Measurements from ENCODE around the gene SNN. TPM values are rescaled to one million over a fixed set of nuclear protein-coding genes. Genes with fewer than 3 reads are reported as not detected.

SNN gene
- polyA plus RNA-seq, 2 of the 4 experiments (the other 2 are of a cell fraction) = 6.3 to 10.7 TPM

- H3K4me2 ChIP-seq = peak overlapping the region; percentile 100
- ATAC-seq = no peak
These were observed 933 bp upstream of the SNN start for GRCh38 chr16:11667221-11667823.

GRCh38 chr16:11668623-11669379 lies 546 bp downstream of the SNN start:
- ChIA-PET POLR2A (interaction anchor here (1.0 kb wide), 1 partner anchor 28 kb away, joined by 4 read pairs; no protein-coding TSS in a partner anchor), CTCF (interaction anchor here (1.3 to 2.8 kb wide), 4 partner anchors 9 to 273 kb away, joined by 3 to 7 read pairs (median 6); no protein-coding TSS in a partner anchor)
- H3K4me3 ChIP-seq = peak overlapping the region; percentile 94
- ATAC-seq (no peak), FAIRE-seq (no peak), DNase-seq (ENCODE audit: low read depth in 1 of 2, low spot score in 1 of 2) (no peak)
- H3K4me2 ChIP-seq = peak overlapping the region; percentile 100
- no peaks in the 10 kb centered on the region for H3K9me3 ChIP-seq
- peak overlapping the region; percentile 83 to 92 for H3K27ac ChIP-seq
- 75% methylated on average over 5 of the region's 97 CpGs for WGBS (ENCODE audit: missing lambda C conversion rate)
- H3K4me1 ChIP-seq = peaks cover 37% of the 10 kb centered on the region
- TF ChIP-seq, protein P1, sequence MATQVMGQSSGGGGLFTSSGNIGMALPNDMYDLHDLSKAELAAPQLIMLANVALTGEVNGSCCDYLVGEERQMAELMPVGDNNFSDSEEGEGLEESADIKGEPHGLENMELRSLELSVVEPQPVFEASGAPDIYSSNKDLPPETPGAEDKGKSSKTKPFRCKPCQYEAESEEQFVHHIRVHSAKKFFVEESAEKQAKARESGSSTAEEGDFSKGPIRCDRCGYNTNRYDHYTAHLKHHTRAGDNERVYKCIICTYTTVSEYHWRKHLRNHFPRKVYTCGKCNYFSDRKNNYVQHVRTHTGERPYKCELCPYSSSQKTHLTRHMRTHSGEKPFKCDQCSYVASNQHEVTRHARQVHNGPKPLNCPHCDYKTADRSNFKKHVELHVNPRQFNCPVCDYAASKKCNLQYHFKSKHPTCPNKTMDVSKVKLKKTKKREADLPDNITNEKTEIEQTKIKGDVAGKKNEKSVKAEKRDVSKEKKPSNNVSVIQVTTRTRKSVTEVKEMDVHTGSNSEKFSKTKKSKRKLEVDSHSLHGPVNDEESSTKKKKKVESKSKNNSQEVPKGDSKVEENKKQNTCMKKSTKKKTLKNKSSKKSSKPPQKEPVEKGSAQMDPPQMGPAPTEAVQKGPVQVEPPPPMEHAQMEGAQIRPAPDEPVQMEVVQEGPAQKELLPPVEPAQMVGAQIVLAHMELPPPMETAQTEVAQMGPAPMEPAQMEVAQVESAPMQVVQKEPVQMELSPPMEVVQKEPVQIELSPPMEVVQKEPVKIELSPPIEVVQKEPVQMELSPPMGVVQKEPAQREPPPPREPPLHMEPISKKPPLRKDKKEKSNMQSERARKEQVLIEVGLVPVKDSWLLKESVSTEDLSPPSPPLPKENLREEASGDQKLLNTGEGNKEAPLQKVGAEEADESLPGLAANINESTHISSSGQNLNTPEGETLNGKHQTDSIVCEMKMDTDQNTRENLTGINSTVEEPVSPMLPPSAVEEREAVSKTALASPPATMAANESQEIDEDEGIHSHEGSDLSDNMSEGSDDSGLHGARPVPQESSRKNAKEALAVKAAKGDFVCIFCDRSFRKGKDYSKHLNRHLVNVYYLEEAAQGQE (IDR thresholded peaks at IDR 0.05) = no peak
- no peak for TF ChIP-seq CHD2 (IDR thresholded peaks at IDR 0.05; ENCODE audit: low read length, partially characterized antibody)
- no peak for TF ChIP-seq SMC3 (IDR thresholded peaks at IDR 0.05)
- no peak for TF ChIP-seq HOXB13 (CRISPR knock-in tag; IDR thresholded peaks at IDR 0.05; ENCODE audit: low read depth)
- no peak for TF ChIP-seq NFE2L2 (conservative IDR thresholded peaks at IDR 0.05; ENCODE audit: low read length)
- TF ChIP-seq HEYL (CRISPR knock-in tag; IDR thresholded peaks at IDR 0.05) = no peak
- TF ChIP-seq RARB (CRISPR knock-in tag; IDR thresholded peaks at IDR 0.05) = no peak
- no peak for TF ChIP-seq E2F6 (IDR thresholded peaks at IDR 0.05; ENCODE audit: borderline replicate concordance, low read depth)
- TF ChIP-seq RAD21 (conservative IDR thresholded peaks at IDR 0.05 in 1 of 2, IDR thresholded peaks at IDR 0.05 in 1 of 2) = no peak

More at GRCh38 chr16:11667221-11667823, 933 bp upstream of the SNN start:
- Histone ChIP-seq H3K9me3 (no peaks in the 10 kb centered on the region), H3K27ac (peak overlapping the region; percentile 83 to 92; a peak in 5 of 6 replicates), H3K4me1 (peaks cover 24% of the 10 kb centered on the region), H3K4me3 (peak overlapping the region; percentile 94)
- ChIA-PET POLR2A (interaction anchor here (0.8 kb wide), 1 partner anchor 27 kb away, joined by 3 read pairs; no protein-coding TSS in a partner anchor), CTCF (interaction anchor here (1.1 to 1.6 kb wide), 6 partner anchors 11 to 271 kb away, joined by 3 to 7 read pairs (median 3); no protein-coding TSS in a partner anchor)
- FAIRE-seq (no peak), DNase-seq (ENCODE audit: low read depth in 1 of 2, low spot score in 1 of 2) (no peak)
- 88% methylated on average over 11 of the region's 11 CpGs for WGBS (ENCODE audit: missing lambda C conversion rate)
- TF ChIP-seq FOXS1 (CRISPR knock-in tag; IDR thresholded peaks at IDR 0.05) = no peak
- no peak for TF ChIP-seq KDM5A (IDR thresholded peaks at IDR 0.05)
- TF ChIP-seq HDAC2 (IDR thresholded peaks at IDR 0.05) = no peak
- TF ChIP-seq HOXB13 (CRISPR knock-in tag; IDR thresholded peaks at IDR 0.05; ENCODE audit: low read depth) = no peak
- no peak for TF ChIP-seq RAD21 (conservative IDR thresholded peaks at IDR 0.05 in 1 of 2, IDR thresholded peaks at IDR 0.05 in 1 of 2)
- no peak for TF ChIP-seq E2F6 (IDR thresholded peaks at IDR 0.05; ENCODE audit: borderline replicate concordance, low read depth)
- TF ChIP-seq, protein P2, sequence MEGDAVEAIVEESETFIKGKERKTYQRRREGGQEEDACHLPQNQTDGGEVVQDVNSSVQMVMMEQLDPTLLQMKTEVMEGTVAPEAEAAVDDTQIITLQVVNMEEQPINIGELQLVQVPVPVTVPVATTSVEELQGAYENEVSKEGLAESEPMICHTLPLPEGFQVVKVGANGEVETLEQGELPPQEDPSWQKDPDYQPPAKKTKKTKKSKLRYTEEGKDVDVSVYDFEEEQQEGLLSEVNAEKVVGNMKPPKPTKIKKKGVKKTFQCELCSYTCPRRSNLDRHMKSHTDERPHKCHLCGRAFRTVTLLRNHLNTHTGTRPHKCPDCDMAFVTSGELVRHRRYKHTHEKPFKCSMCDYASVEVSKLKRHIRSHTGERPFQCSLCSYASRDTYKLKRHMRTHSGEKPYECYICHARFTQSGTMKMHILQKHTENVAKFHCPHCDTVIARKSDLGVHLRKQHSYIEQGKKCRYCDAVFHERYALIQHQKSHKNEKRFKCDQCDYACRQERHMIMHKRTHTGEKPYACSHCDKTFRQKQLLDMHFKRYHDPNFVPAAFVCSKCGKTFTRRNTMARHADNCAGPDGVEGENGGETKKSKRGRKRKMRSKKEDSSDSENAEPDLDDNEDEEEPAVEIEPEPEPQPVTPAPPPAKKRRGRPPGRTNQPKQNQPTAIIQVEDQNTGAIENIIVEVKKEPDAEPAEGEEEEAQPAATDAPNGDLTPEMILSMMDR (IDR thresholded peaks at IDR 0.05) = no peak
- TF ChIP-seq CHD2 (IDR thresholded peaks at IDR 0.05; ENCODE audit: low read length, partially characterized antibody) = no peak
- TF ChIP-seq JUNB (IDR thresholded peaks at IDR 0.05) = no peak
- TF ChIP-seq CEBPB (IDR thresholded peaks at IDR 0.05) = no peak
- TF ChIP-seq, protein P3, sequence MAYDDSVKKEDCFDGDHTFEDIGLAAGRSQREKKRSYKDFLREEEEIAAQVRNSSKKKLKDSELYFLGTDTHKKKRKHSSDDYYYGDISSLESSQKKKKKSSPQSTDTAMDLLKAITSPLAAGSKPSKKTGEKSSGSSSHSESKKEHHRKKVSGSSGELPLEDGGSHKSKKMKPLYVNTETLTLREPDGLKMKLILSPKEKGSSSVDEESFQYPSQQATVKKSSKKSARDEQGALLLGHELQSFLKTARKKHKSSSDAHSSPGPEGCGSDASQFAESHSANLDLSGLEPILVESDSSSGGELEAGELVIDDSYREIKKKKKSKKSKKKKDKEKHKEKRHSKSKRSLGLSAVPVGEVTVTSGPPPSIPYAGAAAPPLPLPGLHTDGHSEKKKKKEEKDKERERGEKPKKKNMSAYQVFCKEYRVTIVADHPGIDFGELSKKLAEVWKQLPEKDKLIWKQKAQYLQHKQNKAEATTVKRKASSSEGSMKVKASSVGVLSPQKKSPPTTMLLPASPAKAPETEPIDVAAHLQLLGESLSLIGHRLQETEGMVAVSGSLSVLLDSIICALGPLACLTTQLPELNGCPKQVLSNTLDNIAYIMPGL (CRISPR knock-in tag; IDR thresholded peaks at IDR 0.05; ENCODE audit: borderline replicate concordance) = no peak
- no peak for TF ChIP-seq MAX (IDR thresholded peaks at IDR 0.05)
- no peak for TF ChIP-seq ATOH8 (CRISPR knock-in tag; IDR thresholded peaks at IDR 0.05; ENCODE audit: low read depth)
- no peak for TF ChIP-seq NFE2L2 (conservative IDR thresholded peaks at IDR 0.05; ENCODE audit: low read length)
- no peak for TF ChIP-seq ESRRA (IDR thresholded peaks at IDR 0.05; ENCODE audit: borderline replicate concordance, low read length)
- TF ChIP-seq, protein P4, sequence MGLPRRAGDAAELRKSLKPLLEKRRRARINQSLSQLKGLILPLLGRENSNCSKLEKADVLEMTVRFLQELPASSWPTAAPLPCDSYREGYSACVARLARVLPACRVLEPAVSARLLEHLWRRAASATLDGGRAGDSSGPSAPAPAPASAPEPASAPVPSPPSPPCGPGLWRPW (IDR thresholded peaks at IDR 0.05) = no peak

All from A549 (cell line).